Measurements from ENCODE around the gene POLR1E. TPM values are rescaled to one million over a fixed set of nuclear protein-coding genes. Genes with fewer than 3 reads are reported as not detected.

POLR1E gene
- total and polyA plus RNA-seq, 2 donors (not counting 3 experiments of a cell fraction or from before 2014, with no cell fraction given): 9.0 to 21.2 TPM

GRCh38 chr9:37443566-37443965, 42.2 kb upstream of the POLR1E start:
- dilution Hi-C loops (cut with MboI; ENCODE audit: extremely low pct_ligation_motif_present, low sequenced_read_pairs) (no loop called here), intact Hi-C loops (cut with micrococcal nuclease) (no loop called here)
- no peak for FAIRE-seq
- no peak for DNase-seq (ENCODE audit: low read depth, low spot score)
- CTCF ChIA-PET: no interaction called here
- Histone ChIP-seq H3K79me2 (ENCODE audit: control insufficient read depth, insufficient read depth, low read length) (peaks cover 20% of the 10 kb centered on the region), H3K27me3 (ENCODE audit: control insufficient read depth in 2 of 2, insufficient read depth in 2 of 2, low read length in 2 of 2) (no peaks in the 10 kb centered on the region), H2AFZ (ENCODE audit: low read depth, low read length) (no peak overlapping the region), H3K27ac (ENCODE audit: insufficient read depth, low read depth, low read length) (no peak overlapping the region), H3K4me2 (ENCODE audit: insufficient read depth, low read length) (no peak overlapping the region), H3K36me3 (ENCODE audit: control insufficient read depth in 2 of 2, extremely low read depth in 1 of 2, insufficient read depth in 2 of 2, low read length in 2 of 2) (peaks cover 3 to 21% of the 10 kb centered on the region in 2 experiments), H3K4me3 (replicated peaks in 1 of 3; ENCODE audit: insufficient read depth in 1 of 3, low read depth in 1 of 3, low read length in 3 of 3) (no peak overlapping the region), H3K9me1 (replicated peaks; ENCODE audit: control insufficient read depth, extremely low read depth, insufficient read depth, low read length) (no peaks in the 10 kb centered on the region), H3K9me3 (replicated peaks; ENCODE audit: control insufficient read depth, insufficient read depth, low read length) (no peaks in the 10 kb centered on the region), H3K4me1 (ENCODE audit: control insufficient read depth, extremely low read depth, insufficient read depth, low read length) (no peaks in the 10 kb centered on the region), H4K20me1 (replicated peaks; ENCODE audit: control insufficient read depth, extremely low read depth, insufficient read depth, low read length) (peaks cover 4% of the 10 kb centered on the region), H3K9ac (replicated peaks; ENCODE audit: extremely low read depth, insufficient read depth, low read length) (no peak overlapping the region)
- BruUV-seq (replicated peaks): no TSS peak
- TF ChIP-seq EZH2 (IDR thresholded peaks at IDR 0.05; ENCODE audit: borderline replicate concordance, low read depth, low read length, severe bottlenecking): no peak
- TF ChIP-seq CTCF (IDR thresholded peaks at IDR 0.05; ENCODE audit: extremely low read depth in 1 of 2, insufficient read depth in 1 of 2, low read depth in 1 of 2, low read length in 2 of 2): no peak
- TF ChIP-seq FOS (IDR thresholded peaks at IDR 0.05; ENCODE audit: borderline replicate concordance, insufficient read depth, low read length): no peak
- no peak for TF ChIP-seq POLR2A (IDR thresholded peaks at IDR 0.05; ENCODE audit: low read depth, low read length)
- POLR2A ChIA-PET: no interaction called here

DNA sequence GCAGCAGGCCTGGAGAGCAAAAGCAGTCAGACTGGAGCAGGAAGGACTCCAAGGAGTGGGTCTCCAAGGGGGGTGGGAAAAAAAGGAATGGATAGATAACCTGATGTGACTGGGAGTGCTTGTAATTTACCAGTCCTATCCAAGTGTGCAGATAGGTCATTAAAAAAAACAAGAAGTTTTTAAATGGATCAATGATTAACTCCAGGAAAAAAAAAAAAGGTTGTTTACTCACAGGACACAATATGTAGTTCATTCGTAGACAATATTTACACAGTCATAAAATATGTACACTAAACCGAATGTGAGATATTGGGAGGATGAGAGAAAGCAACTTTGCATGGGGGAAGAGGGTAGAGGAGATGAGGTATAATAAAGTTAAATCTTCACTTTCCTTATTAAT, 40.9 kb upstream of the POLR1E start:
- intact Hi-C loops (cut with micrococcal nuclease): no loop called here
- DNase-seq (ENCODE audit: low read depth, low spot score) (no peak), FAIRE-seq (no peak)
- no peaks in the 10 kb centered on the region for H3K9me3 ChIP-seq (replicated peaks; ENCODE audit: control insufficient read depth, insufficient read depth, low read length)
- POLR2A ChIA-PET: no interaction called here
- no TSS peak for BruUV-seq (replicated peaks)
- no peaks in the 10 kb centered on the region for H3K9me1 ChIP-seq (replicated peaks; ENCODE audit: control insufficient read depth, extremely low read depth, insufficient read depth, low read length)
- no peak for TF ChIP-seq POLR2AphosphoS5 (IDR thresholded peaks at IDR 0.05; ENCODE audit: insufficient read depth, low read depth, low read length)
- TF ChIP-seq CTCF (IDR thresholded peaks at IDR 0.05; ENCODE audit: extremely low read depth in 1 of 2, insufficient read depth in 1 of 2, low read depth in 1 of 2, low read length in 2 of 2): no peak
- no peak for TF ChIP-seq POLR2A (IDR thresholded peaks at IDR 0.05; ENCODE audit: low read depth, low read length)
- TF ChIP-seq GATA2 (IDR thresholded peaks at IDR 0.05; ENCODE audit: insufficient read depth, insufficient read length, low read depth, low read length): no peak
- no peak for TF ChIP-seq FOS (IDR thresholded peaks at IDR 0.05; ENCODE audit: borderline replicate concordance, insufficient read depth, low read length)
- no peak for TF ChIP-seq JUN (IDR thresholded peaks at IDR 0.05; ENCODE audit: borderline replicate concordance, insufficient read depth, insufficient read length, low read depth)
- no peak for TF ChIP-seq MYC (IDR thresholded peaks at IDR 0.05; ENCODE audit: low read depth, low read length)
- TF ChIP-seq, protein P1, sequence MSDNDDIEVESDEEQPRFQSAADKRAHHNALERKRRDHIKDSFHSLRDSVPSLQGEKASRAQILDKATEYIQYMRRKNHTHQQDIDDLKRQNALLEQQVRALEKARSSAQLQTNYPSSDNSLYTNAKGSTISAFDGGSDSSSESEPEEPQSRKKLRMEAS (IDR thresholded peaks at IDR 0.05; ENCODE audit: insufficient read depth, insufficient read length): no peak
- TF ChIP-seq EZH2 (IDR thresholded peaks at IDR 0.05; ENCODE audit: borderline replicate concordance, low read depth, low read length, severe bottlenecking): no peak
- dilution Hi-C loops (cut with MboI; ENCODE audit: extremely low pct_ligation_motif_present, low sequenced_read_pairs): no loop called here
- peaks cover 25% of the 10 kb centered on the region for H3K79me2 ChIP-seq (ENCODE audit: control insufficient read depth, insufficient read depth, low read length)
- no peaks in the 10 kb centered on the region for H3K27me3 ChIP-seq (ENCODE audit: control insufficient read depth in 2 of 2, insufficient read depth in 2 of 2, low read length in 2 of 2)
- H2AFZ ChIP-seq (ENCODE audit: low read depth, low read length): no peak overlapping the region
- no peak overlapping the region for H3K4me2 ChIP-seq (ENCODE audit: insufficient read depth, low read length)
- no peaks in the 10 kb centered on the region for H3K4me1 ChIP-seq (ENCODE audit: control insufficient read depth, extremely low read depth, insufficient read depth, low read length)
- no peak overlapping the region for H3K4me3 ChIP-seq (replicated peaks in 1 of 3; ENCODE audit: insufficient read depth in 1 of 3, low read depth in 1 of 3, low read length in 3 of 3)
- H3K36me3 ChIP-seq (ENCODE audit: control insufficient read depth in 2 of 2, extremely low read depth in 1 of 2, insufficient read depth in 2 of 2, low read length in 2 of 2): peaks cover 3 to 22% of the 10 kb centered on the region in 2 experiments
- no peak overlapping the region for H3K9ac ChIP-seq (replicated peaks; ENCODE audit: extremely low read depth, insufficient read depth, low read length)
- no peak overlapping the region for H3K27ac ChIP-seq (ENCODE audit: insufficient read depth, low read depth, low read length)
- CTCF ChIA-PET: no interaction called here
- peaks cover 4% of the 10 kb centered on the region for H4K20me1 ChIP-seq (replicated peaks; ENCODE audit: control insufficient read depth, extremely low read depth, insufficient read depth, low read length)
